ENCODE measurements around the gene MINDY4.

The MINDY4 gene

GRCh38 chr7:30894866-30895605 is 123.8 kb downstream of the MINDY4 start:
- Mint-ChIP-seq H3K4me1 (ENCODE audit: low read depth) (no peaks in the 10 kb centered on the region), H3K27ac (no peak overlapping the region), H3K4me3 (no peak overlapping the region), H3K27me3 (peaks cover 11% of the 10 kb centered on the region), H3K9me3 (peaks cover 9% of the 10 kb centered on the region), H3K36me3 (ENCODE audit: low read depth) (no peaks in the 10 kb centered on the region)
- intact Hi-C loops (cut with micrococcal nuclease) = no loop called here

GRCh38 chr7:30896036-30896435 is 124.8 kb downstream of the MINDY4 start:
- Mint-ChIP-seq H3K4me1 (ENCODE audit: low read depth) (no peaks in the 10 kb centered on the region), H3K27me3 (peaks cover 11% of the 10 kb centered on the region), H3K4me3 (no peak overlapping the region), H3K36me3 (ENCODE audit: low read depth) (no peaks in the 10 kb centered on the region), H3K9me3 (no peaks in the 10 kb centered on the region), H3K27ac (no peak overlapping the region)
- intact Hi-C loops (cut with micrococcal nuclease) = no loop called here

GRCh38 chr7:30896783-30897637 is 125.8 kb downstream of the MINDY4 start:
- H3K4me1 Mint-ChIP-seq (ENCODE audit: low read depth) = peaks cover 5% of the 10 kb centered on the region
- no peak overlapping the region for H3K27ac Mint-ChIP-seq
- intact Hi-C loops (cut with micrococcal nuclease) = no loop called here
- no peaks in the 10 kb centered on the region for H3K9me3 Mint-ChIP-seq
- no peaks in the 10 kb centered on the region for H3K36me3 Mint-ChIP-seq (ENCODE audit: low read depth)
- H3K27me3 Mint-ChIP-seq = peaks cover 11% of the 10 kb centered on the region
- no peak overlapping the region for H3K4me3 Mint-ChIP-seq

- no peaks in the 10 kb centered on the region for H3K36me3 Mint-ChIP-seq (ENCODE audit: low read depth)
- H3K9me3 Mint-ChIP-seq = no peaks in the 10 kb centered on the region
- no peak overlapping the region for H3K4me3 Mint-ChIP-seq
- intact Hi-C loops (cut with micrococcal nuclease) = no loop called here
- peaks cover 5% of the 10 kb centered on the region for H3K4me1 Mint-ChIP-seq (ENCODE audit: low read depth)
- H3K27me3 Mint-ChIP-seq = peaks cover 11% of the 10 kb centered on the region
- no peak overlapping the region for H3K27ac Mint-ChIP-seq
Measured at GRCh38 chr7:30897770-30898169, 126.6 kb downstream of the MINDY4 start.

GRCh38 chr7:30898411-30898810 is 127.2 kb downstream of the MINDY4 start:
- Mint-ChIP-seq H3K27me3 (peaks cover 11% of the 10 kb centered on the region), H3K36me3 (ENCODE audit: low read depth) (no peaks in the 10 kb centered on the region), H3K27ac (no peak overlapping the region), H3K4me3 (no peak overlapping the region), H3K4me1 (ENCODE audit: low read depth) (peaks cover 5% of the 10 kb centered on the region), H3K9me3 (no peaks in the 10 kb centered on the region)
- intact Hi-C loops (cut with micrococcal nuclease) = no loop called here

- peaks cover 9% of the 10 kb centered on the region for H3K27me3 Mint-ChIP-seq
- H3K27ac Mint-ChIP-seq = no peak overlapping the region
- no peak overlapping the region for H3K4me3 Mint-ChIP-seq
- intact Hi-C loops (cut with micrococcal nuclease) = no loop called here
- no peaks in the 10 kb centered on the region for H3K9me3 Mint-ChIP-seq
- peaks cover 5% of the 10 kb centered on the region for H3K4me1 Mint-ChIP-seq (ENCODE audit: low read depth)
- H3K36me3 Mint-ChIP-seq (ENCODE audit: low read depth) = no peaks in the 10 kb centered on the region
Measured at GRCh38 chr7:30899066-30899465, 127.8 kb downstream of the MINDY4 start.

GRCh38 chr7:30899630-30900029 is 128.4 kb downstream of the MINDY4 start:
- Mint-ChIP-seq H3K27me3 (peaks cover 5% of the 10 kb centered on the region), H3K4me3 (no peak overlapping the region), H3K9me3 (no peaks in the 10 kb centered on the region), H3K4me1 (ENCODE audit: low read depth) (peaks cover 5% of the 10 kb centered on the region), H3K36me3 (ENCODE audit: low read depth) (no peaks in the 10 kb centered on the region), H3K27ac (no peak overlapping the region)
- intact Hi-C loops (cut with micrococcal nuclease) = no loop called here

GRCh38 chr7:30900053-30900452 is 128.8 kb downstream of the MINDY4 start:
- H3K27ac Mint-ChIP-seq = no peak overlapping the region
- peaks cover 5% of the 10 kb centered on the region for H3K27me3 Mint-ChIP-seq
- peaks cover 5% of the 10 kb centered on the region for H3K4me1 Mint-ChIP-seq (ENCODE audit: low read depth)
- no peak overlapping the region for H3K4me3 Mint-ChIP-seq
- H3K9me3 Mint-ChIP-seq = no peaks in the 10 kb centered on the region
- intact Hi-C loops (cut with micrococcal nuclease) = no loop called here
- no peaks in the 10 kb centered on the region for H3K36me3 Mint-ChIP-seq (ENCODE audit: low read depth)

GRCh38 chr7:30900803-30901362 is 129.7 kb downstream of the MINDY4 start:
- no peak overlapping the region for H3K4me3 Mint-ChIP-seq

GRCh38 chr7:30901856-30902255 is 130.6 kb downstream of the MINDY4 start:
- Mint-ChIP-seq H3K9me3 (no peaks in the 10 kb centered on the region), H3K36me3 (ENCODE audit: low read depth) (no peaks in the 10 kb centered on the region), H3K4me3 (no peak overlapping the region), H3K4me1 (ENCODE audit: low read depth) (peaks cover 5% of the 10 kb centered on the region), H3K27ac (no peak overlapping the region), H3K27me3 (peaks cover 2% of the 10 kb centered on the region)
- intact Hi-C loops (cut with micrococcal nuclease) = no loop called here

More at GRCh38 chr7:30900803-30901362, 129.7 kb downstream of the MINDY4 start:
- Mint-ChIP-seq H3K4me1 (ENCODE audit: low read depth) (peaks cover 5% of the 10 kb centered on the region), H3K36me3 (ENCODE audit: low read depth) (no peaks in the 10 kb centered on the region), H3K27me3 (peaks cover 5% of the 10 kb centered on the region), H3K9me3 (no peaks in the 10 kb centered on the region), H3K27ac (no peak overlapping the region)
- intact Hi-C loops (cut with micrococcal nuclease) = no loop called here

GRCh38 chr7:30902466-30902865 is 131.2 kb downstream of the MINDY4 start:
- intact Hi-C loops (cut with micrococcal nuclease) = no loop called here
- H3K4me1 Mint-ChIP-seq (ENCODE audit: low read depth) = peaks cover 5% of the 10 kb centered on the region
- no peaks in the 10 kb centered on the region for H3K36me3 Mint-ChIP-seq (ENCODE audit: low read depth)
- no peak overlapping the region for H3K4me3 Mint-ChIP-seq
- no peak overlapping the region for H3K27ac Mint-ChIP-seq
- peaks cover 2% of the 10 kb centered on the region for H3K27me3 Mint-ChIP-seq
- no peaks in the 10 kb centered on the region for H3K9me3 Mint-ChIP-seq

GRCh38 chr7:30903146-30903545 is 131.9 kb downstream of the MINDY4 start:
- Mint-ChIP-seq H3K27me3 (no peaks in the 10 kb centered on the region), H3K27ac (no peak overlapping the region), H3K4me1 (ENCODE audit: low read depth) (peaks cover 5% of the 10 kb centered on the region), H3K4me3 (no peak overlapping the region), H3K36me3 (ENCODE audit: low read depth) (no peaks in the 10 kb centered on the region), H3K9me3 (no peaks in the 10 kb centered on the region)
- intact Hi-C loops (cut with micrococcal nuclease) = no loop called here

- Mint-ChIP-seq H3K9me3 (no peaks in the 10 kb centered on the region), H3K36me3 (ENCODE audit: low read depth) (no peaks in the 10 kb centered on the region), H3K4me3 (no peak overlapping the region), H3K27ac (no peak overlapping the region), H3K27me3 (no peaks in the 10 kb centered on the region), H3K4me1 (ENCODE audit: low read depth) (peaks cover 5% of the 10 kb centered on the region)
- intact Hi-C loops (cut with micrococcal nuclease) = no loop called here
Measured at GRCh38 chr7:30904561-30904960, 133.3 kb downstream of the MINDY4 start.
